DOHH2 (cell line): ENCODE measurements around the gene MRPL18.

Source experiments
- H3F3A ChIP-seq: fragments of 200-600 bp; sonication (generic), shearing (Covaris generic); 2 replicates; pipeline ENCODE4 v1.6.0; 2016; ENCODE audit warnings: antibody characterized with exemption, mild to moderate bottlenecking; ENCODE audit not compliant: control insufficient read depth, insufficient read depth
- H3K27ac ChIP-seq: fragments of 200-600 bp; sonication (generic); 2 replicates; pipeline ENCODE4 v1.5.1; 2014; ENCODE audit warnings: low read depth, mild to moderate bottlenecking, low read length, moderate library complexity
- H3K27me3 ChIP-seq: fragments of 200-600 bp; sonication (generic); 2 replicates; pipeline ENCODE4 v1.6.1; 2014; ENCODE audit warnings: mild to moderate bottlenecking, low read length, mixed read lengths; ENCODE audit not compliant: control insufficient read depth
- H3K36me3 ChIP-seq: fragments of 200-600 bp; sonication (generic); 2 replicates; pipeline ENCODE4 v1.6.1; 2014; ENCODE audit warnings: mild to moderate bottlenecking, low read length, moderate library complexity, mixed read lengths; ENCODE audit not compliant: control insufficient read depth
- H3K4me1 ChIP-seq: fragments of 200-600 bp; sonication (generic); 2 replicates; pipeline ENCODE4 v1.6.1; 2014; ENCODE audit warnings: mild to moderate bottlenecking, low read length, mixed read lengths; ENCODE audit not compliant: control insufficient read depth
- H3K4me2 ChIP-seq: fragments of 200-600 bp; sonication (generic); 2 replicates; pipeline ENCODE4 v1.6.0; 2014; ENCODE audit warnings: mild to moderate bottlenecking, low read length, moderate library complexity
- H3K4me3 ChIP-seq: fragments of 200-600 bp; sonication (generic); 2 replicates; pipeline ENCODE4 v1.5.1; 2014; ENCODE audit warnings: mild to moderate bottlenecking, low read length, mixed read lengths
- H3K79me2 ChIP-seq: fragments of 200-600 bp; sonication (generic); 2 replicates; pipeline ENCODE4 v1.6.1; 2014; ENCODE audit warnings: mild to moderate bottlenecking, low read length, mixed read lengths; ENCODE audit not compliant: control insufficient read depth
- H3K9me2 ChIP-seq: fragments of 200-600 bp; sonication (generic); replicated peaks from 2 replicates; pipeline ENCODE4 v1.6.1; 2014; ENCODE audit warnings: mild to moderate bottlenecking, low read length, mixed read lengths; ENCODE audit not compliant: control insufficient read depth
- H3K9me3 ChIP-seq: fragments of 200-600 bp; sonication (generic); 2 replicates; pipeline ENCODE4 v1.6.1; 2014; ENCODE audit warnings: antibody characterized with exemption, low read length, mixed read lengths; ENCODE audit not compliant: control insufficient read depth, insufficient read depth
- H4K20me1 ChIP-seq: fragments of 200-600 bp; sonication (generic); 2 replicates; pipeline ENCODE4 v1.6.0; 2014; ENCODE audit warnings: low read depth, mild to moderate bottlenecking, antibody characterized with exemption, low read length, moderate library complexity; ENCODE audit not compliant: control insufficient read depth, insufficient read depth
- CTCF ChIP-seq: fragments of 200-600 bp; sonication (generic); IDR thresholded peaks from one replicate; pipeline ENCODE4 v1.5.1; 2014; ENCODE audit warnings: antibody characterized with exemption, mild to moderate bottlenecking, low read depth, low read length; ENCODE audit not compliant: poor library complexity, severe bottlenecking
- EZH2phosphoT487 ChIP-seq: fragments of 200-600 bp; sonication (generic); IDR thresholded peaks from 2 replicates; pipeline ENCODE4 v1.6.1; 2017; ENCODE audit warnings: borderline replicate concordance, mild to moderate bottlenecking, antibody characterized with exemption, low read length, moderate library complexity, mixed read lengths

MRPL18 gene

GRCh38 chr6:159828074-159828473 is 37.8 kb downstream of the MRPL18 start:
- H3K4me1 ChIP-seq, result peaks cover 33% of the 10 kb centered on the region

GRCh38 chr6:159829526-159829925 is 39.3 kb downstream of the MRPL18 start:
- no peak for TF ChIP-seq CTCF
- TF ChIP-seq EZH2phosphoT487, result no peak
- Histone ChIP-seq H3K4me1 (peaks cover 43% of the 10 kb centered on the region), H3K9me2 (no peaks in the 10 kb centered on the region)

More at GRCh38 chr6:159828074-159828473, 37.8 kb downstream of the MRPL18 start:
- H3K4me2 ChIP-seq, result no peak overlapping the region
- no peaks in the 10 kb centered on the region for H3K79me2 ChIP-seq
- no peaks in the 10 kb centered on the region for H3K27me3 ChIP-seq
- no peak overlapping the region for H3K27ac ChIP-seq
- H4K20me1 ChIP-seq, result no peaks in the 10 kb centered on the region
- H3K36me3 ChIP-seq, result no peaks in the 10 kb centered on the region
- H3K4me3 ChIP-seq, result no peak overlapping the region
- no peaks in the 10 kb centered on the region for H3K9me3 ChIP-seq
- TF ChIP-seq EZH2phosphoT487 (no peak), CTCF (no peak)
- no peaks in the 10 kb centered on the region for H3K9me2 ChIP-seq
- H3F3A ChIP-seq, result no peaks in the 10 kb centered on the region

GRCh38 chr6:159830501-159831372 is 40.5 kb downstream of the MRPL18 start:
- Histone ChIP-seq H3K9me2 (no peaks in the 10 kb centered on the region), H3K4me1 (peaks cover 46% of the 10 kb centered on the region), H3K79me2 (no peaks in the 10 kb centered on the region), H3K4me3 (no peak overlapping the region), H3F3A (no peaks in the 10 kb centered on the region), H3K27ac (no peak overlapping the region), H4K20me1 (no peaks in the 10 kb centered on the region), H3K27me3 (no peaks in the 10 kb centered on the region), H3K9me3 (no peaks in the 10 kb centered on the region), H3K36me3 (no peaks in the 10 kb centered on the region), H3K4me2 (peak overlapping the region; percentile 54; the same call in 1 of the 2 replicates)
- no peak for TF ChIP-seq EZH2phosphoT487
- TF ChIP-seq CTCF, result no peak

More at GRCh38 chr6:159829526-159829925, 39.3 kb downstream of the MRPL18 start:
- H3F3A ChIP-seq, result no peaks in the 10 kb centered on the region
- no peaks in the 10 kb centered on the region for H3K27me3 ChIP-seq
- no peak overlapping the region for H3K27ac ChIP-seq
- peak overlapping the region; percentile 54 for H3K4me2 ChIP-seq
- no peaks in the 10 kb centered on the region for H3K36me3 ChIP-seq
- no peaks in the 10 kb centered on the region for H3K79me2 ChIP-seq
- H3K4me3 ChIP-seq, result peak overlapping the region; percentile 31
- no peaks in the 10 kb centered on the region for H3K9me3 ChIP-seq
- no peaks in the 10 kb centered on the region for H4K20me1 ChIP-seq
